Fibroblast of upper back skin (primary cell): ENCODE results near the gene SV2A.
"Not testable (repeated sequence)": the region's sequence is repeated elsewhere in the genome, so short reads cannot be mapped to it uniquely, and the experiment has no call there.

Experiments used
- DNase-seq: peaks from one replicate; pipeline ENCODE4 v3.0.0-alpha.2; 2013

SV2A gene

DNA sequence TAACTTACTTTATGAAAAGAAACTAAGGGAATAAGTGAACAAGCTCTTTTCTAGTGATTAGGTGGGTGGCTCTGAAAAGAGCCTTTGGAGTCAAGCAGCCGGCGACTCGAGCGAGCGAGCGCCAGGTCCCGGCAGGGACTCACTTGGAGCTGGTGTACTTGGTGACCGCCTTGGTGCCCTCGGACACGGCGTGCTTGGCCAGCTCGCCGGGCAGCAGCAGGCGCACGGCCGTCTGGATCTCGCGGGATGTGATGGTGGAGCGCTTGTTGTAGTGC lies 31.6 kb downstream of the SV2A start:
- peak; percentile 26 for DNase-seq

DNA sequence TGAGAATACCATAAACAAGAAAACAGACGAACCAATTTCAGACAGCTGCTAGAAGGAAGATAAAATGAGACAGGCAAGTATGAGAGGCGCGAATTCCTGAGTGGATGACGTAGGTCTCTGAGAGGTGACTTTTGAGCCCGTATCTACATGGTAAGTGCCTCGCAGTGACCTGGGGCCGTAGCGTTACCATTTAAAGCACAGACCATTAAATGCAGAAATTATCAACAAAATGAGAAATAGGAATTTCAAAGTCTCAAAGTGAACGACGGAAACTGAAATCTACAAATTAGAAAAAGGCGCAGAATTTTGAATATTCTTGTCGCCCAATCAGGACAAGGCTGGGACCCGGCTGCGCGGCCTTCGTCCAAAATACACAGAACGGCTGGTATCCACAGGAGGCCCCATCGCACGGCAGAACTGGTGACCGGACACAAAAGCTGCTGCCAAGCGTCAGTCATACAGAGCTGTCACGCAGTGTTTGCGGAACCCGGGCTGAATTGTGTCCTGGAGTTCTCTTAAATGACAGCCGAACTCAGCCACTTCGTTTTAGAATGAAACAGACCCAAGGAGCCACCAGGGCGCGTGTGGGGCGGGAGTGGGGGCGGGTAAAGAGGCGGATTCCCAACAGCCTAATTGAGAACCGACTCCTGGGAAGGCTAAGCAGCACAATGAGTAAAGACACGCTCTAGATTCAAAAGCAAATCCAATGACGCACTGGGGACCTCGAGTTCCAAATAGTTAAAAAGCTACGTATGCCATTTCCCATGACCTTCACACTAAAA lies 32.1 kb downstream of the SV2A start:
- peak; percentile 82 for DNase-seq

DNA sequence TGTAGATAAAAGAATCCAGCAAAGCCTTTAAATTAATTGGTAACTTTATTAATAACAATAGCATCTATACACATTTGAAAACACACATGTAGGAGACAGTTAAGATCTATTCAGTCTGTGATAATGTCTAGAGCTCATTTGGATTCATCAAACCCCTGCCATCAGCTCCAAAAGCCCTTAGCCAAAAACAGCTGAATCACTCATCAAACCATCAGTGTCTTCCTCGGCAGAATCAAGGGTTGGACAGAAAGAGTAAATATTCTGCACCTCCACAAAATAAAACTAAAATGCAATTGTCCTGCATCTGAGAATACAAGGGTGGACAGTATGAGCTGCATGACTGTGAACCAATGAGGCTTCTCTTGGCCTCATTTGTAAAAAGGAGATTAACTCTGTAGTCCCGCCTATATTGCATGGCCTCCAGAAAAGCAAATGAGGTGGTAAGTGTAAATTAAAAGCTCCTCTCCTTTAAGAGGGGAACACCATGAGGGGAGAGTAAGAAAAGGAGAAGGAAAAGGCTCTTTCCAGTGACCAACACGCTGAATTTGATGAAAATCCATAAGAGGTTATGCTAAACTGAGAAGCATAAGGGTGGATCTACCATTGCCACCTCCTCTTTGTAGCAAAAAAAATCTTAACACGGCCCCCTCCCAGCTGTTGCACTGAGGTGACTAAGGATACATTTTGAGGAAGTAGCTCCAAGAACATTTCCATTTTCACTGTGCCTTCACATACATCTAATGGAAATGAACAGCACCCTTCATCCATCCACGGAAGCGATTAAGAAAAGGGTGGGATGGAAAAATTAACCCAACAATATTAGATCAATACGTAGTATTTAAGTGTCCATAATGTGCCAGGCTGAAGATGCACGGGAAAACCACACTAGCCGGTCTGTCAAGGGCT lies 33.0 kb downstream of the SV2A start:
- peak; percentile 17 for DNase-seq

DNA sequence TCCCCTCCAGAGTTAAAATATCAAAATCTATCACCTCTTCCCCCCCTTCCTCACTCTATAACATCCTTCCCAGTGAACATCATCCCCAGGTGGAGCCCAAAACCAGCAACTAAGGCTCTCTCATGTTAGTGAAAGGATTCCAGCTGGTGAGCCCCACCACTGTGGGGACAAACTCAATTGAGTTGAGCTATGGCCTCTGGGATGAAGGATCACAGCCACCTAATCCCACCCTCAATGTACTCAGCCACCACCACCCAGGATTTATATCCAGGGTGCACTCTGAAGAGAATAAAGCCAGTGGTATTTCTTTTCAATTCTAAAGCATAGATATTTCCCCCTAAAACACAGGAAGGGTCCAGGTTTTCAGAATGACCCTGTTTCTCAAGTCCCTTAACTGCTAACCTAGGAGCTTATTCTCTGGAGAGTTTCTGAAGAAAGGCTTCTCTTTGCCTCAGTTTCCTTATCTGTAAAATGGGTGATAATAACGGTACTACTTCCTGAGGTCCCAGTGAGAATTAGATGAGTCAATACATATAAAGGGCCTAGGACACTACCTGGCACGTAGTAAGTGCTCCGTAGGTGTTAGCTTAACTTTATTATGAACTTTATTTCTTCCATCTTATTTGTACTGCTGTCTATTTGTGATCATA lies 33.9 kb downstream of the SV2A start:
- DNase-seq = no peak

DNA sequence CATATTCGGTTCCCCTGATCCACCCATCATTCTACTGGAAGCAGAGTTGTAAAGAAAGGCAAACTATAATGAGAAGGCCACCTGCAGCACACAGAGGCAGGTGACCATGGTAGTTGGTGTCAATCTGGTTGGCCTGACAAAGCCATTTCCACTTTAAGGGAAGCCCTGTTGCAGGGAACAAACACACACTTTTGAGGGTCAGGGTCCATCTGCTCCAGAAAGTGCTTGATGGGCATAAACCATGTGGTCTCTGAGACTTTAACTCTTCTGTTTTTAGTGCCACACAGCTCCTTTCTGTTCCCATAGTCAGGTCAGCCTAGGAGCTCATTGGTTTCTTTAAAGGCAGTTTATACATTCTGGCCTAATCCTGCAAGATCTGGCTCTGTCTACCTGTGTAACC lies 35.8 kb downstream of the SV2A start:
- no peak for DNase-seq

DNA sequence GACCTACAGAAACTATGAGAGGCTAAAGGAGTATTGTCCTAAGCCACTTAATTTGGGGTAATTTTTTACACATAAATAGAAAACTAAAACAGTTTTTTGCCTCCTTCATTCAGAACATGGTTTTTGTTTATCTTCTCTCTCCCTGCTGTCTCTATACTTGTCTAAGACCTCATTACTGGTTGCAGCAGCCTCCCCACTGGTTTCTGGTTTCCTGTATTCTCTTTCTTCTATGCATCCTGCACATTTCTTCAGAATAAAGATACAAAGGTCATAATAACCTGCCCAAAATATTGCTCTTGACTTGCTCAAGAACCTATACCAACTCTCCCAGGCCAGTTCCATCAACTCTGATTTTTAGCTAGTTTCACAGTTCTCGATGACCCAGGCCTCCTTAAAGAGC lies 38.1 kb downstream of the SV2A start:
- DNase-seq = no peak

DNA sequence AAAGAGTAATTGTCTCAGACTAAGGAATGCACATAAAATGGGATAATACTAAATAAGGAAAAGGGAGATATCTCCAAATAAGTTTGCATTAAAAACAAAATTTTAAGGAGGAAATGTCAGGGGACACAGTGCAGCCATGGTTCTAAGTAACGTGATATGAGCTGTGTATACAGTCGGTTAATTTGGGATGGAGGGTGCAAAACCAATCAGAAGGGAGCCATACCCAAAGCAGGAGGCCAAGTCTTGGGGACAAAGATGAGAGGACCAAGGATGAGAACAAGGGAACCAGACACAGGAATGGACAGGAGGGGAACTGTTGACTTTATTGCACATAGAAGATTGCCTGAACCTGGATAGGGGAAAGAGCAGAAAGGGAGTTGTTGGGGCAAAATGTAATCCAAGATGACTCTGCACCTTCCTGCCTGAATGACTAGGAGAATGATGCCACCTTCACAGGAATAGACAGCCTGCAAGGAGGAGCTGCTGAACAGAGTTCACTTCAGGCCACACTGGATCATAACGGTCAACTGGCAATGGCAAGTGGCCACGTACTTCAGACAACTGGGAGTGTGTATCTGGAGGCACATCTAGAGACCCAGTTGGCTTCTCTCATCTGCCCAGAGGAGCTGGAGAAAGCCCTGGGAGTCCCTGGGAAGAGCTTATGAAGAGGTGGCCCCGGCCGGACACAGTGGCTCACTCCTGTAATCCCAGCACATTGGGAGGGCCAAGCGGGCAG lies 40.3 kb downstream of the SV2A start:
- no peak for DNase-seq

DNA sequence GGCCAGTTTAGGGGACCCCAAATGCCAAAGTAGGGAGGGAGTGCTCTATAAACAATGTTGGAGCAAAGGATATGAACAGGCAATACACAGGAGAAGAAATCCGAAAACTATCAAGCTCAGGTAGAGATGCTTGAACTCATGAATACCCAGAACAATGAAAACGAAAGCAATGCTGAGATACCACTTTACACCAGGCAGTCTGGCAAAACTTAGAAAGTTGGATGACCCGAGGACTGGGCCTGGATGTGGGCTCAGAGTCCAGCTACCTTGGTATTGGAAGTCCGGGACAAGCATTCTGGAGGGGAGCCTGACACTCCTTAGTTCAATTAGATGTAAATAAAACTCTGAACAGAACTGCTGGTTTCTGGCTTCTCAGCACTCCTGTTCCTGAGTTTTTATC lies 44.6 kb downstream of the SV2A start:
- DNase-seq = not testable (repeated sequence)

DNA sequence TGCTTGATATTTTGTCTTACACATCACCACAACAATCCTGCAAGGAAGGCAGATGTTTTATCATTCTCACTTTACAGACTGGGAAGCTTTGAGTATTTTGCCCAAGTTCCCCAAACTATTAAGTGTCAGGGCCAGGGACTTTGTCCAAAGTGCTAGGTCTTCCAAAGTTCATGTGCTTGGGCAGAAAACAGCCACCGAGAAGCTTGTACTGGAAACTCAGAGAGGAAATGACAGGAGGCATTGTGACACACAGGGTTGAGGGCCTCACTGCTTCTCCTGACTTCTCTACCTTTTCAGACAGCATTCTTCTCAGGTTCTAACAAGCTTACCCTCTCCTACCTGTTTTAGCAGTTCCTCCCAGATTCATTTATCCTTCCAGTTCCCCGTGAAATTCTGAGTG lies 50.8 kb downstream of the SV2A start:
- not testable (repeated sequence) for DNase-seq

DNA sequence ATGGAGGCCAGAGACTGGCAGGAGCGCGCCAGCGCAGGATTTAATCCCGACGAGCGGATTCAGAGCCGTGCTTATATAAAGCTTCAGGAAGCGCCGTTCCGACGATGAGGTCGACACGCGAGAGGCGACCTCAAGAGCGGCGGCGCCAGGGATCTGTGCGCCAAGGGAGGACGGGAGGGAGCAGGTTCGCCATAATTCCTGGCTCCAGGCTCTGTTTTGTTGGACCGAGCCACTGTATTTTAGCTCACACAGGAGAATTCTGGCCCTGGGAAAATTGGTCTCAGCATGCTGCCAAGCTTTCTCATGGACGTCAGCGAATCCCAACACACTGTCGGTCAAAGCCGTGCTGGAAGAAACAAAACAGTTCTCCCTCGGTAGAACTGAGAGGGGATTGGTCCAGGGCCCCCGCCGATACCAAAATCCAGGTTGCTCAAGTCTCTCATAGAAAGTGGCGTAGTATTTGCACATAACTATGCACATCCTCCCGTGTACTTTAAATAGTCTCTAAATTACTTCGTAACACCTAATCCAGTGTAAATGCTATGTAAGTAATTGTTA lies 56.1 kb downstream of the SV2A start:
- not testable (repeated sequence) for DNase-seq

DNA sequence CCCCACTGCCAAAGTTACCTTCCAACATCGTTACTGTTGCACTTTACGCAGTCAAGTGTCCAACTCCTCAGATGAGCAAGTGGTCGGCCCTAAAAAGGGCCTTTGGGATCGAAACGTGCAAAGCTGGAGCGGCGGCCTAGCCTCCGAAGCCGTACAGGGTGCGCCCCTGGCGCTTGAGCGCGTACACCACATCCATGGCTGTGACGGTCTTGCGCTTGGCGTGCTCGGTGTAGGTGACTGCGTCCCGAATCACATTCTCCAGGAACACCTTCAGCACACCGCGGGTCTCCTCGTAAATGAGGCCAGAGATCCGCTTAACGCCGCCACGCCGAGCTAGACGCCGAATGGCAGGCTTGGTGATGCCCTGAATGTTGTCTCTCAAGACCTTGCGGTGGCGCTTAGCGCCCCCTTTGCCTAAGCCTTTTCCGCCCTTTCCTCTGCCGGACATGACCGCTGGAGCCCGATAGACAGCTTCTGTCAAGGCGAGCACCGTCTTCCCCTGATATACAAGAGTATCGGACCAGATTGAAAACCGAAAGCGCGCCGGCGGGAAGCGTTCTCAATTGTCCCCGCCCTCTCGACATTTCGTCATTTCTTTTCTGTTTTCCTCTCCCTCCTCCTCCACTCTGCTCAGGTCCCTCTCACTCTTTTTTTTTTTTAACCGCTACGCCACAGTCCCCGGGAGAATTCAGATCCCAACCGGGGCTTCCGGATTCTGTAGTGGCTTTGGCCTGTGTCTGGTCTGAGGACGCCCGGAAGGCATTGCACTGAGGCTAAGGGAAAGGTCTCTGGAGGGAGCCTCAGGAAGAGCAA lies 56.8 kb downstream of the SV2A start:
- DNase-seq = not testable (repeated sequence)

DNA sequence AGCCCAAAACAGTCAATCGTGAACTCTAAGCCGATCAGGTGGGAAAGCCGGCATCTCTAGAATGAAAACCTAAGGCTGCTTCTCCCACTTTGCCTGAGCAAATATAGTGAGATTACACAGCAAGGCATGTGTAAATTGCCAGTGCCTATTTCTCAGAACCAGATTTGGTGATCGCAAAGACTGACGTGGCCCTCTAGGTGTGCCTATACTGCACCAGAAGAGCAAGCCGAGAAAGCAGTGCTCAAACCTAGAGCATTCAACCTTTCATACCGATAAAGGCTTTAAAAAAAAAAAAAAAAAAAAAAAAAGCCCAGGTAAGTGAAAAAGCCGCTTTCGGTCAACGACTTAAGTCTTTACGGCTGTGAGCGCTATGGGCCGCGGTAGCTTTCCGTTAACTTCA lies 57.4 kb downstream of the SV2A start:
- not testable (repeated sequence) for DNase-seq
